ACC112 (cell line): ENCODE measurements around the gene ARHGEF3.

ENCODE experiments used
- H2AFZ ChIP-seq: fragments of 200-600 bp; sonication (generic); one replicate; pipeline ENCODE4 v1.6.0; 2017; ENCODE audit warnings: antibody characterized with exemption, low read length; ENCODE audit not compliant: unreplicated experiment
- H3K27ac ChIP-seq: fragments of 200-600 bp; sonication (generic); 2 replicates; pipeline ENCODE4 v1.5.1; 2014; ENCODE audit warnings: low read depth, mild to moderate bottlenecking, antibody characterized with exemption, low read length, moderate library complexity
- H3K27me3 ChIP-seq: fragments of 200-600 bp; sonication (generic); 2 replicates; pipeline ENCODE4 v1.6.1; 2014; ENCODE audit warnings: mild to moderate bottlenecking, antibody characterized with exemption, low read length, moderate library complexity, mixed read lengths; ENCODE audit not compliant: insufficient read depth
- H3K36me3 ChIP-seq: fragments of 200-600 bp; sonication (generic); 2 replicates; pipeline ENCODE4 v1.6.1; 2016; ENCODE audit warnings: mild to moderate bottlenecking, antibody characterized with exemption, low read length, moderate library complexity, mixed read lengths; ENCODE audit not compliant: insufficient read depth
- H3K4me1 ChIP-seq: fragments of 200-600 bp; sonication (generic); one replicate; pipeline ENCODE4 v1.6.1; 2016; ENCODE audit warnings: low read length, mixed read lengths; ENCODE audit not compliant: insufficient read depth, unreplicated experiment, control insufficient read depth
- H3K4me3 ChIP-seq: fragments of 200-600 bp; sonication (generic); 2 replicates; pipeline ENCODE4 v1.5.1; 2014; ENCODE audit warnings: mild to moderate bottlenecking, low read depth, low read length
- H3K79me2 ChIP-seq: fragments of 200-600 bp; sonication (generic); one replicate; pipeline ENCODE4 v1.6.0; 2016; ENCODE audit warnings: low read length; ENCODE audit not compliant: control insufficient read depth, unreplicated experiment, insufficient read depth

The ARHGEF3 gene

DNA sequence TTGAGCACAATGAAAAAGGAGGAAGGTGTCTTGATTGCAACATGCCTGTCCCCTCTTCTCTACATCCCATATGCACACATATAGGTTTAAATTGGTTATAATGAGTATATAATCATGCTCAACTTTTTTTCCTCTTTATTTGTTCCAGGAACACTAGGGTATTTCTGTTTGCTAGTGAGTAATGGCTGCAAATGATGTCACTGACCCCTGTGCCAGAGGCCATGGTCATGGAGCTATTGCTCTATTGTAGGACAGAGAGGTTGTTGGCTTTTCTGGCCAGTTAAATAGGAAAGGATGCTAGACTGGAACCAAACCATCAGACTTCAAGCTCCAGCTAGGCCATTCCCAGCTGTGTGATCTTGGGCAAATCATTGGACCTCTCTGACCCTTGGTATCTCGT, 9.6 kb downstream of the ARHGEF3 start:
- H3K4me3 ChIP-seq, result no peak overlapping the region
- H2AFZ ChIP-seq, result no peak overlapping the region
- no peaks in the 10 kb centered on the region for H3K36me3 ChIP-seq
- no peak overlapping the region for H3K27ac ChIP-seq
- H3K4me1 ChIP-seq, result peaks cover 9% of the 10 kb centered on the region
- no peaks in the 10 kb centered on the region for H3K79me2 ChIP-seq
- H3K27me3 ChIP-seq, result no peaks in the 10 kb centered on the region

DNA sequence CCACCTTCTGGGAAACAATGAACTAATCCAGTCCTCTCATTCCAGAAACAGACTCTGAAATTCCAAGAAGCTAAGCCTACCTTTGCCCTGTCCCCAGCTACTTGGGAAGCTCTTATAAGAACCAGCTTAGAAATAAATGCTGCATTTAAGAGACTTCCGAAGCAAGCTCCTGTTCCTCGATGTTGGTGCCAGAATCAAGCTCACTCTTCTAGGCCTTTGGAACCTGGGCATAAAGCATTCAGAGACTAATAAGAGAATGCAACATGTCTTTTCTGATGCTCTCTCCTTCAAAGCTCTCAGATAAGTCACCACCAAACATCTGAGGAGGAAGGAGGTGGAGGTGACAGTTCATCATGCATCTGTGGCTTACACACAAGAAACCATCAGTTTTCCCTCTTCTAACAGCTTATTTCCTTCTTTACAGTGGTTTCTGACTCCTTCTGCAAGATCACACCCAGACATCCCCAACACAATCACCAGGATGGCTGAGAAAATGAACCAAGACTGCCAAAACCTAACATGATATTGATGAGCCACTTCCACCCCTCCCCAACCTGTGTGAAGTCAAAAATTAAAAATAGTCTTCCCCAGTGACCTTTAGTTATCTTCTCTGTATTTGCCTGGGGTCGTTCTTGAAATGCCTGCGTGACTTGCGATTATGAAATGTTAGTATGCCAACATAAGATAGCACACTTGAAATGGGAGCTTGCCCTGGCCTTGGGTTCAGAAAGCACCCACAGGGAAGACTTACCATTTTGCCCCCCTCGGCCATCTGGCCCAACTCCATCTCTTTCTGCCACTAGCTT, 11.5 kb downstream of the ARHGEF3 start:
- H3K79me2 ChIP-seq, result no peaks in the 10 kb centered on the region
- no peaks in the 10 kb centered on the region for H3K27me3 ChIP-seq
- no peaks in the 10 kb centered on the region for H3K36me3 ChIP-seq
- no peaks in the 10 kb centered on the region for H3K4me1 ChIP-seq
- no peak overlapping the region for H2AFZ ChIP-seq
- H3K4me3 ChIP-seq, result no peak overlapping the region
- H3K27ac ChIP-seq, result no peak overlapping the region

DNA sequence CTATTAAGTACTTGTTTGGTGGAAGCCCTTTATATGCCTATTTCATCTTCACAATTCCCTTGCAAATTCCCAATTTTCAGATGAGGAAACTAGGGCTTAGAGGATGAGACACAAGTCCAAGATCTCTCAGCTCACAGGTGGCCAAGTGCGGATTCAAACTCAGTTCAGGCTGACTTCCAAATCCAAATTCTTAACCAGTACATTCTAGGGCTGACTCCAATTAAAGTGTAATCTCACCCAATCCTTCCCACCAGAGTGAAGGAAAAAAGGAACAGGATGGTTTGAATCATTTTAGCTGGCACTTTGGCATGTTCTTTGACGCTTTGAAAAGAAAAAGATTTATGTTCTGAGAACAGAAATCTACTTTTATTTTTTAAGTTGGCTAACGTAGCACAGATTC, 12.7 kb downstream of the ARHGEF3 start:
- no peak overlapping the region for H3K27ac ChIP-seq
- no peaks in the 10 kb centered on the region for H3K36me3 ChIP-seq
- H3K79me2 ChIP-seq, result no peaks in the 10 kb centered on the region
- H2AFZ ChIP-seq, result no peak overlapping the region
- H3K27me3 ChIP-seq, result no peaks in the 10 kb centered on the region
- peaks cover 4% of the 10 kb centered on the region for H3K4me1 ChIP-seq
- no peak overlapping the region for H3K4me3 ChIP-seq

DNA sequence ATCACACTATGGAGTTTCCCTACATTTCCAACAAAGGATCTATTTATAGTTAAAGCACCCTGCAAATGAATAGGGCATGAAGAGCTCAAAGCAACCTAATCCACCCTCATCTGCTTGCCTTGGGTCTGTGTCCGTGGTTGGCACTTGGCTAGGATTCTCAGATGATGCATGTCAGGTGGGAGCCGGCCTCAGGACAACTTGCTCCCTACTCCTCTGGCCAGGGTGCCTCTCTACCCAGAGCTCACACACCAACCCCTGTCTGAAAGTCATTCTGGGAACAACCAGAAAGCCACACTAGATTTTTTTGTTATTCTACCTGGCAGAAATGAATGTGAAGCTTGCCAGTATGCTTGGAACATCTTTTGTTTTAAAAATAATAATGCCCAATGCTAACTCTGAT, 13.2 kb downstream of the ARHGEF3 start:
- Histone ChIP-seq H3K79me2 (no peaks in the 10 kb centered on the region), H2AFZ (no peak overlapping the region), H3K36me3 (no peaks in the 10 kb centered on the region), H3K4me3 (no peak overlapping the region), H3K27ac (no peak overlapping the region), H3K27me3 (no peaks in the 10 kb centered on the region), H3K4me1 (peaks cover 9% of the 10 kb centered on the region)

DNA sequence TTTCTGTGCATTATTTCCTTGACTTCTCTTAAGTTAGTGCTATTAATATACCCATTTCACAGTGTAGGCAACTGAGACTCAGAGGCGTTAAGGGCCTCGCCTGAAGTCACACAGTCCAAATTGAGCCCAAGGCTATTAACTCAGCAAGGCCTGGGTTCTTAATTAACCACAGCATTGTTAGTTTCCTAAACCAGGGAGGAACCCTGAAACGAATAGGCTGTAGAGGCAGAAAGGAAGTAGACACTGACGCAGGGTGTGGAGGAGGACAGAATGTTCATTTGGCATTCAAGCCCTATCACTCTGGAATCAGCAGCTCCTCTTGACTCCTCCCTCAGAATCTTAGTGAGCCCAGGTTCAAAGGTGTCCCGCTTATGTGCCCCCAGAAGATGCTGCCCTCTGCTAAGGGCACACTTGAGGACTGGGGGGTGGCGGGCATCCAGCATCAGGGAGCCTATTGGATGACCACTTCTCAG, 13.9 kb downstream of the ARHGEF3 start:
- Histone ChIP-seq H3K79me2 (no peaks in the 10 kb centered on the region), H2AFZ (no peak overlapping the region), H3K4me3 (no peak overlapping the region), H3K27me3 (no peaks in the 10 kb centered on the region), H3K27ac (no peak overlapping the region), H3K4me1 (peaks cover 16% of the 10 kb centered on the region), H3K36me3 (no peaks in the 10 kb centered on the region)

DNA sequence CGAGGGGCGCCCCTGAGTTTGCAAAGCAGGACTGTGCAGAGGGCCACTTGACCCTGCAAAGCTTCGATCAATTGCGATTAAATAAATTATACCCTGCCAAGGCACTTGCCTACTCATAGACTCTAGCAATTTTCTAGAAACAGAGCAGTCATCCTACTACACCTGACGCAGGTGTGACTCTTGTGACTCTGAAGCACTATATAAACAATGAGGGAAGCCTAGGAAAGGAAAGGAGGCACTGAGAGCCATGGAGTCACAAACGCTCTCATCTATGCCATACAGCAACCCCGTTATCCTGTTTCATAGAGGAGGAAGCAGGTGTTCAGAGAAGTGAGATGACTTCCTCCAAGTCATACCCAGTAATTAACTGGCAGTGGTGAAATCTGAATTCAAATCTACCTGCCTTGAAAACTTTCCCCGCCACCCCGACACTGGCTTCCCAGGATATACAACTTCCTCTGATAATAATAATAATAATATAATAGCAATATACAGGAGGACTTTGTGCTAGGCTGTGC, 14.4 kb downstream of the ARHGEF3 start:
- H3K4me3 ChIP-seq, result no peak overlapping the region
- no peak overlapping the region for H2AFZ ChIP-seq
- no peaks in the 10 kb centered on the region for H3K36me3 ChIP-seq
- H3K4me1 ChIP-seq, result peaks cover 16% of the 10 kb centered on the region
- no peaks in the 10 kb centered on the region for H3K27me3 ChIP-seq
- no peak overlapping the region for H3K27ac ChIP-seq
- no peaks in the 10 kb centered on the region for H3K79me2 ChIP-seq

DNA sequence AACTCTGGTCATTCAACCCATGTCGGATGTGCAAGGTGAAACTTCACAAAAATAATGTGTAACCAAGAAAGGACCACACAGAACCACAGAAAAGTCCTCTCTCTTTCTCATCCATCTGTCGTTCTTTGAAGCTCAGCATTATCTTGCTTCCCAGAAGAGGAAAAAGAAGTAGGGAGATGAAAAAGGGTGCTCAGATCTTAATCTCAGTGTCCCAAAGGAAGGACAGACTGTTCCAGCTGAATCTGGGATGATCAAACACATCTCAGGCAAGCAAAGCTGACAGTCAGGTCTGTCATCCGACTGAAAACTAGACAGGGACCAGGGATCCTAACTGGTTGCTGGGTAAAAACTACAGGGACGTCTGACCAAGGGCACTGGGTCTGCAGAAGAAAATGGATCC, 16.2 kb downstream of the ARHGEF3 start:
- H3K79me2 ChIP-seq, result no peaks in the 10 kb centered on the region
- H3K27ac ChIP-seq, result no peak overlapping the region

DNA sequence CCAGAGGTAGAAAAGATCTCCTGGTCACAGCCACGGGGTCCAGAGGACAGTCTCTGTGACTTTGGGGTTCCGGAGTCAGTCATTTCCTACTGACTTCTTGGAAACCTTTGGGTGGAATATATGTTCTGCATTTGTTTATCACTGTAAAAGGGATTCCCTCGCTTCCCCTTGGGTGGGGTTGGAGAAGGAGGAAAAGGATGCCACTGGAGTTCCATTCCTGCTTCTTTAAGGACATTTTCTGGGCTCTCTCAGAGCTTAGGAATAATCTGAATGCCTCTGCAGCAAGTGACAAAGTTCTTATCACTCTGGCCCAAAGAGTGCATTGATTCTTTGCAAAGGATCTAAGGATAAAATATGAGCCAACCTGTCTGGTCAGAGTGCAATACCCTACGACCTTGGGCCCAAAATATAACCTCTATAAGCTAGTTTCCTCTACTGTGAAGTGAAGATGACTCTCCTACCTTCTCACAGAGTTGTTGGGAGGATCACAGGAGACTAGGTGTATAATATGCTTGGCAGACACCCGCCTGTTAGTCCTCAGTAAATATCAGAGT, 17.2 kb downstream of the ARHGEF3 start:
- Histone ChIP-seq H3K36me3 (no peaks in the 10 kb centered on the region), H3K27ac (0 out of 2 replicates have a peak overlapping the region, but pooled peaks have one; percentile 52), H3K27me3 (no peaks in the 10 kb centered on the region), H3K4me3 (no peak overlapping the region), H2AFZ (no peak overlapping the region), H3K4me1 (peaks cover 16% of the 10 kb centered on the region), H3K79me2 (no peaks in the 10 kb centered on the region)

More for the DNA sequence above, 16.2 kb downstream of the ARHGEF3 start:
- H3K36me3 ChIP-seq, result no peaks in the 10 kb centered on the region
- H2AFZ ChIP-seq, result no peak overlapping the region
- H3K27me3 ChIP-seq, result no peaks in the 10 kb centered on the region
- no peak overlapping the region for H3K4me3 ChIP-seq
- peaks cover 16% of the 10 kb centered on the region for H3K4me1 ChIP-seq

DNA sequence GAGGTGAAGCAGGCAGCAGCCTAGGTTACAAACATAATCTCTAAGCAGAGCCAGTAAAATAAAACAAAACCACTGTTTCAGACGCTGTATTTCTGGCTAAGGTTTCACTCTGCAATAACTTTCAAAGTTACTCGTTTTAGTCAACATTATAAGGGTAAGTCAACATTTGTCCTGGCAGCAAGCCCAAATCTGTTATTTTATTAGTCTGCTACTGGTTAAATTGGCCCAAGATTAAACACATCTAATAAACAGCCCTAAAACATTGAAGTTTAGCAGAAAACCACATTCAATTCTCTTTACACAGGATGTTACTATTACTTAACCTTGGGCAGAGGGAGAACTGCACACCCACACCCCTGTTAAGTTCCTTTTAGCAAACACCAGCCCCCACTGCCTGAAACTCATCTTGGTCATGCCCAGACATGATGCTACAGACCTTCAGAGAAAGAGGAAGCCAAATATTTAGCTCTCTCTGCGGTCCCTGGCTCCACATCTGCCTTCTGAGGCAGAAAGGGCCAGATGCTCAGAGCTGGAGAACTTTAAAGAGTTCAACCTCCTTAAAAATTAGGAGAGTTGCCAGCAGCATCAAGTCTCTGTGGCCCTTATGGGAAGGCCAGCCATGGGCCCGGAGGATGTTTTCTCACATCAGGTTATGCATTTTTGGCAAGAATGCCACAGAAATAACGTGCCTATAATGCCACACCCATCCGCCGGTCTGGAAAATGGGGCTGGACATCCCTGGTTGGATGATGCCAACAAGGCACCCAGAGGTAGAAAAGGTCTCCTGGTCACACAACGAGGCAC, 17.9 kb downstream of the ARHGEF3 start:
- Histone ChIP-seq H3K27me3 (no peaks in the 10 kb centered on the region), H3K79me2 (no peaks in the 10 kb centered on the region), H3K4me3 (peak overlapping the region; percentile 38; the same call in 1 of the 2 replicates), H3K4me1 (peaks cover 16% of the 10 kb centered on the region), H2AFZ (peak overlapping the region; percentile 21), H3K36me3 (no peaks in the 10 kb centered on the region), H3K27ac (peak overlapping the region; percentile 52)

DNA sequence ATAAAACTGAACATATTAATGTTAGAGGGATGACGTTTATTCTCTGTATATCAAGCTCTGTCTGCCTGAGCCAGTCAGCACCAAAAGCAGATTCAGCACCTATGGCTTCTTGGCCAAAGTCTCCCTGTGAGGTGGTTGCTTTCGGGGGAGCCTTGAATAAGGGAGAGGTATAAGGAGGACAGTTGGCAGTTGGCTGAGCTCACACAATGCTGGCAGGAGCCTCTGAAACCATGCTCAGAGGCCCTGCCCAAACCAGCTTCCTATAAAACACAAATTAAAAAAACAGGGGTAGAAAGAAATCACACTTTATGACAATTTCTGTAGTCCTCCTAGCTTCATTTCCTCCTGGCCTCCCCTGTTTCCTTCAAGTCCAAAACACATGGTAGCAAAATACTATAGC, 18.8 kb downstream of the ARHGEF3 start:
- H3K4me1 ChIP-seq, result peaks cover 16% of the 10 kb centered on the region
- H3K79me2 ChIP-seq, result no peaks in the 10 kb centered on the region
- H3K27me3 ChIP-seq, result no peaks in the 10 kb centered on the region
- H2AFZ ChIP-seq, result no peak overlapping the region
- H3K36me3 ChIP-seq, result no peaks in the 10 kb centered on the region
- no peak overlapping the region; the same call in 1 of the 2 replicates for H3K27ac ChIP-seq
- H3K4me3 ChIP-seq, result no peak overlapping the region
